SIG-M5 (cell line): ENCODE measurements around the gene CPNE5.
"Not testable (repeated sequence)": the region's sequence is repeated elsewhere in the genome, so short reads cannot be mapped to it uniquely, and the experiment has no call there.

ENCODE experiments used
- DNase-seq: peaks from one replicate; lab custom pipeline; 2025; lab: John Stamatoyannopoulos, UW

CPNE5 gene

GRCh38 chr6:36814249-36814648 lies 25.0 kb downstream of the CPNE5 start:
- no peak for DNase-seq

DNA sequence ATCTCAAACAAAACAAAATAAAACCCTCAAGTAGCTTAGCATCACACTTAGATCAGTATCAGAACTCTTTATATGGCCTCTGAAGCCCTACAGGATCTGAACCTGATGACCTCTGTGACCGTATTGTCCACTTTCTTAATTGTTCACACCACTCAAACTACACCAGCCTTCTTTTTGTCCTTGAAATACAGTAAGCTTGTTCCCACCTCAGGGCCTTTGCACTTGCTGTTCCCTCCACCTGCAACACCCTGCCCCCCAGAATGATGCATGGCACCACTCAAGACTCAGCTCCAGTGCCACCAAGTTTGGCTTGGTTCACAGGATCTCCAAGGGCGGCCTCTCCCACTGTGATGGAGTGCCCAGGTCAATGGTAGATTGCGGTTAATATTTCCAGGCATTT lies 25.7 kb downstream of the CPNE5 start:
- no peak for DNase-seq

- DNase-seq = not testable (repeated sequence)
Observed at GRCh38 chr6:36813047-36813446, 26.2 kb downstream of the CPNE5 start.

DNA sequence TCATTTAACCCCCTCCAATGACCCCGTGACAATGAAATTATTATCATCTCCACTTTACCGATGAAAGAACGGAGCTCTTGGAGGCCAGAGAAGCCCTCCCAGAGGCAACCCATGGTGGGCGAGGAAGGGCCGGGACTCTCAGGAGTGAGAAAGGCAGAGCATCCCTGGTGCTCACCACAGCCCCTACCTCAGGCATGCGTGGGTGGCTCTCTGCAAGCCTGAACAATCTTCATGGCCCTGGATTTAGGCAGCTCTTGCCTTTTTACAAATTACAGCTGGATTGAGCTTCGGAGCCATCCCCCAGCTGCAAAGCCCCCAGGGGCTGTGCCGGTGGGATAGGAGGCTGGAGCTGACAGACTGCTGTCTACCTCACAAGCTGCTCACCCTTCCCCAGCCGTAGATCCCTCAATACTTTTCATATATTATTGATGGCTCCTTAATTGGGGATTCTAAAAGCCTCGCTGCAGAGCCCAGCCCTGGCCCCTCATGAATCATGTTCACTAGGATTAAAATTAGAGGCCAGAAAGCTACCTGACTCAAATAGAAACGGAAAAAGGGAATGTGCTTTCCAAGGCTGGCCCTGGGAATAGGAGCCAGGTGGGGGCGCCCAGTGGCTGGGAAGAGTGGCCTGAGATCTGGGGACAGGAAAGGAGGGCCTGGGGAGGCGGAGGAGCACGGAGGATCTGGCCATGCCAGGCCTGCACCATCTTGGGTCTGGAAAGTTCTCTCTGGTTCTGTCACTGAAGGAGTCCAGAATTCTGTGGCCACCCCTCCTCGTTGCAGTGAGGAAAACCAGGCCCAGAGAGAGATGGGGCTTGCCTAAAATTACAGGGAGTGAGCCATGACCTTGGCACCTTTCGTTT lies 29.1 kb downstream of the CPNE5 start:
- no peak for DNase-seq

DNA sequence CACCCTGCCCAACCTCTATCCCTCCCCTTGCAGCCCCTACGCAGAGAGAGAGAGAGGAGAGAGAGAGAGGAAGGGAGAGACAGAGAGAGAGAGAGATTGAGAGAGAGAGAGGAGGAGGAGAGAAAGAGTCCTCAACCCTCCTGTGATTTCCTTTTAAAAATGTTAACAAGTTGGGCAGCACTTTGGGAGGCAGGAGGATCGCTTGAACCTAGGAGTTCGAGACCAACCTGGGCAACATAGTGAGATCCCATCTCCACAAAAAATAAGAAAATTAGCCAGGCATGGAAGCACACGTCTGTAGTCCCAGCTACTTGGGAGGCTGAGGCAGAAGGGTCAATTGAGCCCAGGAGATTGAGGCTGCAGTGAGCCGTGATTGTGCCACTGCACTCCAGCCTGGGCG lies 30.1 kb downstream of the CPNE5 start:
- no peak for DNase-seq

DNA sequence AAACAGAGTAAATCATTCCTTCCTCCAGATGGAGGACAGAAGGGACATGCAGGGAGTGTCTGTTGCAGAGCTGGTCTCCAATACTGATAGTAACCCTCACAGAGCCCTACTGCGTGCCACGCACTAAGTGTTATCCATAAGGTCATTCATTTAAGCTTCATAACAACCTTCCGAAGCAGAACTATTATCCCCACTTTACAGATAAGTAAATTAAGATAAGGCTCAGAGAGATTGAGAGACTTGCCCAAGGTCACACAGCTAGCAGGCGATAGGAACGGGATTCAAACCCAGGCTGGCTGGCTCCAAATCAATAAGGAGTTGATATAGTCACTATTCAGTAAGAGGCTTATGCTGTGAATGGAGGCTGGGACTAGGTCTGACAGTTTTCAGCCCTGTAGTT lies 30.6 kb downstream of the CPNE5 start:
- DNase-seq = no peak

DNA sequence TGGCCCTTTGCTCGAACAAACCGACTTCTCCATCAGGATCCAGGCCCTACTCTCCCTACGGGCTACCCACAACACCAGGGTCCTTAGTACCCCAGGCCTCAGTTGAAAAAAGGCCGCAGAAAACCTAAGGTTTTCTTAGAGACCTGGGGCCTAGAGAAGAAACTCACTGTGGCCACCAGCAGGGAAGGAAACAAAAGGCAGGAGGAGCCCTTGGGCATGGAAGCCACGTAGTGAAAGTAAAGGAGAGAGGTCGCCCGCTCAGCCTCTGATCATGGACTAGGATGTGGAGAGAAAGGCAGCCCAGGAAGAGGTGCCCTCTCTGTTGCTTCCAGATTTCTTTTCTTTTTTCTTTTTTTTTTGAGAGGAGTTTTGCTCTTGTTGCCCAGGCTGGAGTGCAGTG lies 31.5 kb downstream of the CPNE5 start:
- no peak for DNase-seq

DNA sequence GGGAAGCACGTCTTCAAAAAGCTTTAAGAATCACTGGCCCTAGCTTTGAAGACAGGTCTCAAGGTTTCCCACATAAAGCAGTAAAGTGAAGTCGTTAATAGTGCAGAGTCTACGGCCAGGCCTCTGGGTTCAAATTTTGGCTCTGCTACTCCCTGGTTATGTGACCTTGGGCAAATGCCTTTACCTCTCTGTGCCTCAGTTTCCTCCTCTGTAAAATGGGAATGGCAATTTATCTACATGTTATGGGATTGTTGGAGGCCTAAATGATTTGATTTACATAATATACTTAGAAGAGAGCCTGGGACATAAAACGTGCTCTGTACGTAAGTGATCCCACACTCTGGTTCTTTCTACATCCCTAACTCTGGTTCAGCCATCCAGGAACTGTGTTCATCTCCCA lies 32.1 kb downstream of the CPNE5 start:
- DNase-seq = no peak

DNA sequence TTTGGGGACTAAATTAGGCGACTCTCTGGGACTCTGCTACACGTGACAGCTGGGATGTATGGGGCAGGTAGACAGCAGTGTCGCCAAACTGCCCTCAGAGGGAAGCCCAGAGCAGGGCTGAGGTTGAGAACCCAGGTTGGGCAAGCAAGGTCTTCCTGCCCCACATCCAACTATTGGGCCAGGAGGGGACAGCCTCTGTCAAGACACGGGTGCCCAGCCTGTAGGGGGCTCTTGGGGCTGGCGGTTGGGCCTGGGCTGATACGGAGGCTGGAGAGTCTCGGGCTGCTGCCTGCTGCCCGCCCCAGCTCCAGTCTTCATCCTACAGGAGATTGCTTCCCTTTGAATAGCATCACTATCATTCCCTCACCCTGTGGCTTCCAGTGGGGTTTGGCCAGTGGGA lies 33.3 kb downstream of the CPNE5 start:
- no peak for DNase-seq

DNA sequence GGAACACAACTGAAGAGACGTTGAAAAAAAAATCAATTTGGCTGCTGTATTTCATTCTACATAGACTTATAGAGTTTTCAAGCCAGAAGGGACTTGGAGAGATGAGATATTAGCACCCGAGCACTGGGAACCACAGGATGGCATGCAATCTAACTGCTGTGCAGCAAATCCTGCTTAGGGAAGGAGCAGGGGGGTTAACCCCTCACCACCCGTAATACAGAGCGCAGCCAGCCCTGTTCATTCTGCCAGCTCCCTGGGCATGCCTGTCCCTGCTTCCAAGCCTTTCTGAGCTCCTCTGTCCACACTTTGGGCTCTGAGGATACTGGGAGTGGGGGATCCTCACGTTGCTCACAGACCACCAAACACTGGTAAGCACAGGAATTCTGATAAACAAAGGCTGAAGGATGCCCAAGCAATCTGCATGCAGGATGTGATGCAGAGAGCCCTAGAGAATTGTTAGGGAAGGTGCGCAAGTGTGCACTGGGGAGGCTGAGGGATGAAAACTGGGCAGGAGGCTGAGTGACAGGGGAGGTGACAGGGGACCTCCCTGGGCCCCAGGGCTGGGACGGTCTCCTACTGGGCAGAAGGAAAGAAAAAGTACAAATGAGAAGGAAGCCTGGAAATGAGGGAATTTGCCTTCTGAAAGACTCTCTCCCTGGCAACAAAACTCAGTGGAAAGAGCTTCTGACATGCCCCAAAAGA lies 34.0 kb downstream of the CPNE5 start:
- DNase-seq = no peak

DNA sequence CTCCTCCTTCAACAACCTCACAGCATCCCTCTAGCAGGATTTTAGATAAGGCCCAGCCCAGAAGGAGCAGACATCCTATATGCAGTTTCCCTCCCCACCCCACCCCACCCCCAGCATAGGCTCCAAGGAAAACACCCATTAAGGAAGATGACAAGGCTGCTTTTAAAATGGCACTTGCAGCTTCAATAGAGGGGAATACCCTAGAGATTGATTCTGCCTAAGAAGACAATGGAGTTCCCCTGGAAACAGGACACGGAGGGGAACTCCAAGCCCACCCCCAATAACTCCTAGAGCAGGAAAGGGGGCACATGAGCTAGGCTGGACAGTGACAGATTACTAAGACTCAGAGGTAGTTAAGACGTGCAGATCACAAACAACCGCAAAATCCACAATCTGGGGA lies 34.7 kb downstream of the CPNE5 start:
- DNase-seq = no peak

GRCh38 chr6:36803908-36804307 lies 35.3 kb downstream of the CPNE5 start:
- DNase-seq = no peak

- DNase-seq = no peak
Observed at GRCh38 chr6:36803482-36803881, 35.8 kb downstream of the CPNE5 start.

- DNase-seq = no peak
Observed at GRCh38 chr6:36800223-36801076, 38.8 kb downstream of the CPNE5 start.

DNA sequence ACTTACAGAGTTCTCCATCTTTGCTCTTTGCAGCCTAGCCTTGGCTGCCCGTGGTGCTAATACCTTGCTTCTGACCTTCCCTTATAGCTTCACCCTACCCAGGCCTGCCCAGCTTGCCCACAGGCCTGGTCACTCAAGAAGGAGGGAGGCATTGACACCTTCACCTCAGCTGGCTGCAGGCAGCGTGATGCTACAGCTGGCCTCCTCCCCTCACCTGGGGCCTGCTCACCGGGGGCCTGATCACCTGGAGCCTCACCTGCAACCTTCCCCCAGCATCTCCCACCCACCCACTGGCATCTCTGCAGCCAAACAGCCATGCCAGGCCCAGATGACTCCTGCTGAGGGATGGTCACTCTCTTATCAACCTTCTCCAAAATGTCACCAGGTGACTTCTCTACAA lies 40.4 kb downstream of the CPNE5 start:
- DNase-seq = no peak

- no peak for DNase-seq
Observed at GRCh38 chr6:36797653-36798052, 41.6 kb downstream of the CPNE5 start.

- DNase-seq = no peak
Observed at GRCh38 chr6:36797055-36797454, 42.2 kb downstream of the CPNE5 start.

- no peak for DNase-seq
Observed at GRCh38 chr6:36794713-36795065, 44.6 kb downstream of the CPNE5 start.

DNA sequence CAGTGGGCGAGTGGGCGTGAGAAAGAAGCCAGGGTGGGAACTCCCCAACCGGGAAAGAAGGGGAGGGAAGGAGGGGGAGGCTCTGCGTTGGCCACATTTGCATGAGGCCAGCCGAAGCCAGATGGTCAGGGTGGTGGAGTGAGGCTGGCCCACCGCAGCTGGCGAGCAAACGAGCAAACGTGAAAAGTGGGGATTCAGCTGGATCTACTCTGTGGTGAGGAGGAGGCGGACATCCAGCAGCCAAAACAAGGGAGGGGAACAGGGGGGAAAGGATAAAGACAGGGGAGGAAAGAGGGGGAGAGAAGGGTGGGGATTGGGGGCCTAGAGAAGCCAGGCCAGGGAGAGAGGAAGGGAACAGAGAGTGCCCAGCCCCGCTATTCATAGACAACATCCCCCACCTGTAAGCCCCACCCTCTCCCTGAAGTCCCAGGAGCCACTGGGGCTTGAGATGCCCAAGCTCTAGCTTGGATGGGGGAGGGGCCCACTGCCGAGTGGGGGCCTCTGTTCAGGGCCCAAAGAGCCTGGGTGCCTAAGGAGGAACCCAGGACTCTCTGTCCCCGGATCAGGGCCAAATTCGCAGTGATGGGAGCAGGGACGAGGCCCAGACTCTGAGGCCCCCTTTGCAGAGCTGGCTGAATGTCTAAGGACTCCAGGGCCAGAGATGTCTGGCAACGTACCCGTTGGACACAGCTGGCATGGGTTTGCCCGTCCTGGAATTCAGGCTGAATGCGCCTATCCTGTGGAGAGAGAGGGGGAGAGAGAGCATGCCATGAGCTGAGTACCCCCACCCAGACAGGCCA lies 45.1 kb downstream of the CPNE5 start:
- no peak for DNase-seq

DNA sequence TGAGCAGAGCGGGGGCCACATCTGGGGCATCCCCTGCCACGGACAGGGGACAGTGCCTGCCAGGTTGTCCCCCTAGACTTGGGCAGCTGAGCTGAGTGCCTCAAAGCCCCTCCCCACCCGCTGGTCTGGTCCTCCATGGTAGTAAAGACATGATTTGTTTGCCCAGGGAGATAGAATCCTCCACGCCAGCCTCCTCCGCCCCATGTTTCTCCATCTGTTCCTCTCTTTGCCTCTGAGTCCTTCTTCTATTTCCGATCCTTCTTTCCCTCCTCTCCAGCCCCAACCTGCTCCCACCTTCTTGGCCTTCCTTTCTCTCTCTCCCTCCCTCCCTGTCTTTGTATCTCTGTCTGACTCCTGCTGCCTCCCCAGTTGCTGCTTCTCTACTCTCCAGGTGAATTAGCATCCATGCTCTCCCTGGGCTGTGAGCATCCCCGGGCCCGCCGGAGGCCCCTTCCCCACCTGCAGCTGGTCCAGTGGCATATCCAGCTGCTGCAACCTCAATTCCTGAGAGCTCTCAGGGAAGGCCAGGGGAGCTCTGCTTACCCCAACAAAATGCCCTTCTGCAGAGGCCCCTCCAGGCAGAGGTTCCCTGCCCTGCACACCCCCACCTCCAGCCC lies 45.8 kb downstream of the CPNE5 start:
- DNase-seq = no peak

GRCh38 chr6:36791521-36792135 lies 47.6 kb downstream of the CPNE5 start:
- no peak for DNase-seq
